ENCODE measurements around the gene TMEM259.

The TMEM259 gene

DNA sequence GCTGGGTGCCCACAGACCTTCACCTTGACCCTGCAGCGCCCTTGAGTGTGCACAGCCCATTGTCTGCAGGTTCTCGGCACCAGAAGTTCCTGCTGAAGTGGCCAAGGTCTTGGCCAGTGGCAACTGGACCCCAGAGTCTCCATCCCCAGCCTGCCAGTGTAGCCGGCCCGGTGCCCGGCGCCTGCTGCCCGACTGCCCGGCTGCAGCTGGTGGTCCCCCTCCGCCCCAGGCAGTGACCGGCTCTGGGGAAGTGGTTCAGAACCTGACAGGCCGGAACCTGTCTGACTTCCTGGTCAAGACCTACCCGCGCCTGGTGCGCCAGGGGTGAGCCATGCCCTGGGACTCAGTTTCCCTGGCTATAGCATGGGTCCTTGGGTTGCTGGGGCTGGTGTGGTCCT is 34.1 kb upstream of the TMEM259 start:
- no peak for DNase-seq

DNA sequence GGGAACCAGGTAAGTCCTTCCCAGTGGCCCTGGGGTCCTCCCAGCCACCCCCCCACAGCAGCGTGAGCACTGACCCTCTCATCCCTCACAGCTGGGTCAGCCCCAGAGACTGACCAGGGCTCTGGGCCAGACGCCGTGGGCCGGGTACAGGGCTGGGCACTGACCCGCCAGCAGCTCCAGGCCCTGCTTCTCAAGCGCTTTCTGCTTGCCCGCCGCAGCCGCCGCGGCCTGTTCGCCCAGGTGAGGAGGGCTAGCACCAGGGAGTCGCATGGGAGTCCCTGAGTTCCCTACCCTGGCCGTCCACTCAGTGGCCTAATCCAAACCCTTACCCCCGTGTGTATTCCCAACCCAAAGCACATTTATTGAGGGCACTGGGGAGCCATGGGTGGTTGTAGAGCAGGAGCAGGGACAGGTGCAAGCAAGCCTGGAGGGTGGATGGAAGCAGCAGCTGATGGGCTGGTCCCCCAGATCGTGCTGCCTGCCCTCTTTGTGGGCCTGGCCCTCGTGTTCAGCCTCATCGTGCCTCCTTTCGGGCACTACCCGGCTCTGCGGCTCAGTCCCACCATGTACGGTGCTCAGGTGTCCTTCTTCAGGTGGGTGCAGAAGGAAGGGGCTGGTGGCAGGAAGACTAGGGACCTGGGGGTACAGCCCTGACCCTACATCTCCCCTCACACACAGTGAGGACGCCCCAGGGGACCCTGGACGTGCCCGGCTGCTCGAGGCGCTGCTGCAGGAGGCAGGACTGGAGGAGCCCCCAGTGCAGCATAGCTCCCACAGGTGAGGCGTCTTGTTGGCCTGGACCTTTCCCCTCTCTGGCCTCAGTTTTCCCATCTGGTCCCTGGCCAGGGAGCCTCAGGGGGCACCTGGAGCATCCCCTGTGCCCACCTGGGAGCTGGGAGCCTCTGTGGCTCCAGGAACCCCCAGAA is 33.4 kb upstream of the TMEM259 start:
- DNase-seq = no peak

DNA sequence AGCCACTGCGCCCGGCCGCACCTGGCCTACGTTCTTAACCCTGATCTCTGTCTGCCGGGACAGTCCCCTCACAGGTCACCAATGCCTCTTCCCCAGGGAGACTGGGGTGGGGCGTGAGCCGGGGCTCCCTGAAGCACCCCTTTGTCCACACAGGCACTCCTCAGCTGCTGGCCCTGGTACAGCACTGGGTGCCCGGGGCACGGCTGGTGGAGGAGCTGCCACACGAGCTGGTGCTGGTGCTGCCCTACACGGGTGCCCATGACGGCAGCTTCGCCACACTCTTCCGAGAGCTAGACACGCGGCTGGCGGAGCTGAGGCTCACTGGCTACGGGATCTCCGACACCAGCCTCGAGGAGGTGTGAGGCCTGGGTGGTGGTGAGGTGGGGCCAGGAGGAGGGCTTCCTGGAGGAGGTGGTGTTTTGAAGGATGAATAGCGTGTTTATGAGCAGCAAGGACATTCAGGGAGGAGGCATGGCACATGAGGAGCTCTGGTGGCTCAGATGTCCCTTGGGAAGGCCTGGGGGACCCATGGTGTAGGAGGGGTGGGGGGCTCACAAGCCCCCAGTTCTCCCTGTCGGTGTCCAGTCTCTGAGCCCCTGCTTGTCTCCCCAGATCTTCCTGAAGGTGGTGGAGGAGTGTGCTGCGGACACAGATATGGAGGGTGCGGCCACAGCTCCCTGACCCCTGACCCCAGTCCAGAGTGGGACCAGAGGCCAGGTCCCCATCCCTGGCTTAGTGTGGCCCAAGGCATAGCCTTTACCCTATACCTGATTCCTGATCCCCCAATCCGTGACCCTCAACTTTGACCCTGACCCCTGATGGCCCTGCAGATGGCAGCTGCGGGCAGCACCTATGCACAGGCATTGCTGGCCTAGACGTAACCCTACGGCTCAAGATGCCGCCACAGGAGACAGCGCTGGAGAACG is 32.5 kb upstream of the TMEM259 start:
- DNase-seq = no peak

DNA sequence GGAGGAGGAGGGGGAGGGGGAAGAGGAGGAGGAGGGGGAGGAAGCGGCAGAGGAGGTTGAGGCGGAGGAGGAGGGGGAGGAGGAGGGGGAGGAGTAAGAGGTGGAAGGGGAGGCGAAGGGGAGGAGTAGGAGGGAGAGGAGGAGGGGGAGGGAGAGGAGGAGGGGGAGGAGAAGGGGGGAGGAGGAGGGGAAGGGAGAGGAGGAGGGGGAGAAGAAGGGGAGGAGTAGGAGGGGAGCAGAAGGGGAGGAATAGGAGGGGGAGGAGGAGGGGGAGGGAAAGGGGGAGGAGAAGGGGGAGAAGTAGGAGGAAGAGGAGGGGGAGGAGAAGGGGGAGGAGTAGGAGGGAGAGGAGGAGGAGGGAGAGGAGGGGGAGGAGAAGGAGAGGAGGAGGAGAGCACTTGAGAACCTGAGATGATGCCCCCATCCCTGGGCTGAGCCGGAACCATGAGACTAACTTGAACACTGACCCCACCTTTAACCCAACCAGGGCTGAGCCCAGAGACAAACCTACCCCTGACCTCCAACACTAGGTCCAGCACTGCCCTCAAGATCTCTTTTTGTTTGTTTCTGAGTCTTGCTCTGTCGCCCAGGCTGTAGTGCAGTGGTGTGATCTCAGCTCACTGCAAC is 31.5 kb upstream of the TMEM259 start:
- no peak for DNase-seq

DNA sequence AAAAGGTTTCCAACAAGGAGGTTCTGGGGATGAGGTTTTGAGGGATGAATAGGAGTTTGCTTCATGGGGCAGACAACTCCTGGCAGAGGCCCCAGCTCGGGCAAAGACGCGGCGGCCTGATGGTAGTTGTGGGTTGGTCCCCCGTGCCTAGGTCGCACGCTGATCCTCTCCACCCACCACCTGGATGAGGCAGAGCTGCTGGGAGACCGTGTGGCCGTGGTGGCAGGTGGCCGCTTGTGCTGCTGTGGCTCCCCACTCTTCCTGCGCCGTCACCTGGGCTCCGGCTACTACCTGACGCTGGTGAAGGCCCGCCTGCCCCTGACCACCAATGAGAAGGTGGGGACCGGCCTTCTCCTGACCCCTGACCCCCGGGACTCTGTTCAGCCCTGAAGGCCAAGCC is 30.9 kb upstream of the TMEM259 start:
- DNase-seq = no peak

DNA sequence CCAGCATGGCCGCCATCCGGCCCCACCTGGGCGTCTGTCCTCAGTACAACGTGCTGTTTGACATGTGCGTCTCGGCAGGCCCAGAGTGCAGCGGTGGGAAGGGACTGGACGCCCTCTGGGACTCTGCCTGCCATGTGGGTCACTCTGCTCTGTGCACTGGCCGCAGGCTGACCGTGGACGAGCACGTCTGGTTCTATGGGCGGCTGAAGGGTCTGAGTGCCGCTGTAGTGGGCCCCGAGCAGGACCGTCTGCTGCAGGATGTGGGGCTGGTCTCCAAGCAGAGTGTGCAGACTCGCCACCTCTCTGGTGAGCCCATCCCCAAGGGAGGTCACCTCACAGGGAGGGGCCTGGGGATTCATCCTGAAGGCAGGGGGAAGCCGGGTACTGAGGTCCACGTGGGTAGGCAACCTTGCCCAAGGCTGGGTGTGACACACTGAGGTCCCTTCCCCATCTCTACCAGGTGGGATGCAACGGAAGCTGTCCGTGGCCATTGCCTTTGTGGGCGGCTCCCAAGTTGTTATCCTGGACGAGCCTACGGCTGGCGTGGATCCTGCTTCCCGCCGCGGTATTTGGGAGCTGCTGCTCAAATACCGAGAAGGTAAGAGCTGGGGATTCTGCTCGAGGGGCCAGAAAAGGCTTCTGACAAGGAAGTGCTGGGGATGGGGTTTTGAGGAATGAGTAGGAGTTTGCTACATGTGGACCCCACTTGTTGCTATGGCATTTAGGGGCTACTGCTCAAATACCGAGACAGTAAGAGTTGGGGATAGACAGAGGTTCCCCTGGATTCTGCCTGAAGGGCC is 30.3 kb upstream of the TMEM259 start:
- DNase-seq = no peak

DNA sequence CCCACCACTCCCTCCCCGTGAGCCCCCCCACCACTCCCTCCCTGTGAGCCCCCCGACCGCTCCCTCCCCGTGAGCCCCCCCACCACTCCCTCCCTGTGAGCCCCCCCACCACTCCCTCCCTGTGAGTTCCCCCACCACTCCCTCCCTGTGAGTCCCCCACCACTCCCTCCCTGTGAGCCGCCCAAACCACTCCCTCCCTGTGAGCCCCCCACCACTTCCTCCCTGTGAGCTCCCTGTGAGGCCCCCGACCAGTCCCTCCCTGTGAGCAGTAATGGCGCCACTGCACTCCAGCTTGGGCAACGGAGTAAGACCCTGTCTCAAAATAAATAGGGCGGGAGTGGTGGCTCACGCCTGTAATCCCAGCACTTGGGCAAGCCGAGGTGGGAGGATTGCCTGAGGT is 28.9 kb upstream of the TMEM259 start:
- no peak for DNase-seq

DNA sequence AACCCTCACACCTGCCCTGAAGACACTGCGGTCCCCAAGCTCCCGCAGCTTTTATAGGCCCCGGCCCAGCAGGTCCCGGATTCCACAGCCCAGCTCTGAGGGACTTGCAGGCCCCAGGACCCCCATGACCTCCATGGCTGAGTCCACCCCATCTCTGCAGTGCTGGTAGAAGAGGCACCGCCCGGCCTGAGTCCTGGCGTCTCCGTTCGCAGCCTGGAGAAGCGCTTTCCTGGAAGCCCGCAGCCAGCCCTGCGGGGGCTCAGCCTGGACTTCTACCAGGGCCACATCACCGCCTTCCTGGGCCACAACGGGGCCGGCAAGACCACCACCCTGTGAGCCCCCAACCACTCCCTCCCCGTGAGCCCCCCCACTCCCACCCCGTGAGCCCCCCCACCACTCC is 28.2 kb upstream of the TMEM259 start:
- no peak for DNase-seq

DNA sequence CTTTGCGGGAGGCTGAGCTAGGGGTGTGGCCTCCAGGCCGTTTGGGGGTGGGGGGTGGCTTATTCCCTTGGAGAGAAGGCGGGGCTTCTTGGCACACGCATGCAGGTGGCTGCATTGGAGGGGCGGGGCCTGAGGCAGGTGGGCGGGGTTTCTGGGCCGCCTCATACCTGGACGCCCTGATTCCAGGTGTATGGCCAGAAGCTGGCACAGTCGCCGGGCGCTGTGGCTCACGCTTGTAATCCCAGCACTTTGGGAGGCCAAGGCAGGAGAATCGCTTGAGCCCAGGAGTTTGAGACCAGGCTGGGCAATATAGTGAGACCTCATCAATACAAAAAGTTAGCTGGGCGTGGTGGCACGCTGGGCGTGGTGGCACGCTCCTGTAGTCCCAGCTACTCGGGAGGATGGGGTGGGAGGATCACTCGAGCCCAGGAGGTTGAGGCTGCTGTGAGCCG is 26.8 kb upstream of the TMEM259 start:
- no peak for DNase-seq

DNA sequence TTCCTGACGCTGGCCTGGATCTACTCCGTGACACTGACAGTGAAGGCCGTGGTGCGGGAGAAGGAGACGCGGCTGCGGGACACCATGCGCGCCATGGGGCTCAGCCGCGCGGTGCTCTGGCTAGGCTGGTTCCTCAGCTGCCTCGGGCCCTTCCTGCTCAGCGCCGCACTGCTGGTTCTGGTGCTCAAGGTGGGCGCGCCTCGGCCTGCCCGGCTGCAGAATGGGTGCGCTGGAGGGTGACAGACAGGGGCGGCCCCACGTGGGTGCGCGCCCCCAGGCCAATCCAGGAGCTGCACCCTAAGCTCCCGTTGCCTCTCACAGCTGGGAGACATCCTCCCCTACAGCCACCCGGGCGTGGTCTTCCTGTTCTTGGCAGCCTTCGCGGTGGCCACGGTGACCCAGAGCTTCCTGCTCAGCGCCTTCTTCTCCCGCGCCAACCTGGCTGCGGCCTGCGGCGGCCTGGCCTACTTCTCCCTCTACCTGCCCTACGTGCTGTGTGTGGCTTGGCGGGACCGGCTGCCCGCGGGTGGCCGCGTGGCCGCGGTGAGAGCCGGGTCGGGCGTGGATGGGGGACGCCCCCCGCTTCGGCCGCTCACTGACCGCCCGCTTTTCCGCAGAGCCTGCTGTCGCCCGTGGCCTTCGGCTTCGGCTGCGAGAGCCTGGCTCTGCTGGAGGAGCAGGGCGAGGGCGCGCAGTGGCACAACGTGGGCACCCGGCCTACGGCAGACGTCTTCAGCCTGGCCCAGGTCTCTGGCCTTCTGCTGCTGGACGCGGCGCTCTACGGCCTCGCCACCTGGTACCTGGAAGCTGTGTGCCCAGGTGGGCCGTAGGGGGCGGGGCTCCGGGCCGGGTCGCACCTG is 26.1 kb upstream of the TMEM259 start:
- no peak for DNase-seq

DNA sequence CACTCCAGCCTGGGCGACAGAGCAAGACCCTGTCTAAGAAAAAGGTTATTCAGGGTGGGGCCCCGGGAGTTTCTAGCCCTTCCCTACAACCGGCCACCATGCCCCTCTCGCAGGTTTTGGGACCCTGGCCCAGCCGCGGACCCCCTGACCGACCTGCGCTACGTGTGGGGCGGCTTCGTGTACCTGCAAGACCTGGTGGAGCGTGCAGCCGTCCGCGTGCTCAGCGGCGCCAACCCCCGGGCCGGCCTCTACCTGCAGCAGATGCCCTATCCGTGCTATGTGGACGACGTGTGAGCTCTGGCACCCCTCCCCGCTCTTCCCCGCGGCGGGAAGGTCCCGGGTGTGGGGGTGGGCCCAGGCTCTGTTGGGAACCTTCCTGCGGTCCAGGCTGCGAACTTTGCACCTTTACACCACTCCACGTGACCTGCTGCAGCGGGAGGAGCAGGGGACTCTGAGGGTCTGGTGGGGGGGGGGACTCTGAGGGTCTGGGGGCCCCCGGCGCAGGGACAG is 25.2 kb upstream of the TMEM259 start:
- no peak for DNase-seq

DNA sequence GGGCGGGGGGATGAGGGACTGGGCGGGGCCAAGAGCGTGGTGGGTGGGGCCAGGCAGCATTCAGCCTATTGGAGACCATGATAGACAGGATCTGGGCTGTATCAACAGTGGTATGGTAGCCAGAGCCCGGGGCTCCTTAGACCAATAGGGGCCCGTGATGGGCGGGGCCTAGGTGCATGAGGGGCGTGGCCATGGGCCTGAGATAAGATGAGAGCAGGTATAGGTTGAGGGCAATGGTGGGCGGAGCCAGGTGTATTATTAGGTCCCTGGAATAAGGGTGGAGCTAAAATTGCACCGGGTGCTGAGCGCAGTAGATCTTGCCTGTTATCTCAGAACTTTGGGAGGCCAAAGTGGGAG is 24.3 kb upstream of the TMEM259 start:
- DNase-seq = peak; percentile 54

DNA sequence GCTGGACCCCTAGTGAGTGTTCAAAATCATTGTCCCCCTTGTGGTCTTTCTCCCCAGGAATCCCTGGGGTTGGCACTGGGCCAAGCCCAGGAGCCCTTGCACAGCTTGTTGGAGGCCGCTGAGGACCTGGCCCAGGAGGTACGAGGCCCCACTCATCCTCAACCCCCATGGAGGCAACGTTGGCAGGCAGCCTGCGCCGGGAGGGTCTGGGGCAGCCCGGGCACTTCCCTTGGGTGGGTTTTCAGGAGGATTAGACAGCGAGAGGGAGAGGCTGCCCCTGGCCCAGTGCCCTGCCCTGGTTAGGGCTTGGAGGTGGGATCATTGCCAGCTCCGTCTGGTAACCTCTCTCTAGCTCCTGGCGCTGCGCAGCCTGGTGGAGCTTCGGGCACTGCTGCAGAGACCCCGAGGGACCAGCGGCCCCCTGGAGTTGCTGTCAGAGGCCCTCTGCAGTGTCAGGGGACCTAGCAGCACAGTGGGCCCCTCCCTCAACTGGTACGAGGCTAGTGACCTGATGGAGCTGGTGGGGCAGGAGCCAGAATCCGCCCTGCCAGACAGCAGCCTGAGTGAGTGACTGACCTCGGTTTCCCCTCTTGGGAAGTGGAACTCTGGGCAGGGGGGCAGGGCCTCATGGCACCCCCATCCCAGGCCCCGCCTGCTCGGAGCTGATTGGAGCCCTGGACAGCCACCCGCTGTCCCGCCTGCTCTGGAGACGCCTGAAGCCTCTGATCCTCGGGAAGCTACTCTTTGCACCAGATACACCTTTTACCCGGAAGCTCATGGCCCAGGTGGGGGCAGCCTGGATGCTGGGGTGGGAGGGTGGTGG is 22.0 kb upstream of the TMEM259 start:
- no peak for DNase-seq

DNA sequence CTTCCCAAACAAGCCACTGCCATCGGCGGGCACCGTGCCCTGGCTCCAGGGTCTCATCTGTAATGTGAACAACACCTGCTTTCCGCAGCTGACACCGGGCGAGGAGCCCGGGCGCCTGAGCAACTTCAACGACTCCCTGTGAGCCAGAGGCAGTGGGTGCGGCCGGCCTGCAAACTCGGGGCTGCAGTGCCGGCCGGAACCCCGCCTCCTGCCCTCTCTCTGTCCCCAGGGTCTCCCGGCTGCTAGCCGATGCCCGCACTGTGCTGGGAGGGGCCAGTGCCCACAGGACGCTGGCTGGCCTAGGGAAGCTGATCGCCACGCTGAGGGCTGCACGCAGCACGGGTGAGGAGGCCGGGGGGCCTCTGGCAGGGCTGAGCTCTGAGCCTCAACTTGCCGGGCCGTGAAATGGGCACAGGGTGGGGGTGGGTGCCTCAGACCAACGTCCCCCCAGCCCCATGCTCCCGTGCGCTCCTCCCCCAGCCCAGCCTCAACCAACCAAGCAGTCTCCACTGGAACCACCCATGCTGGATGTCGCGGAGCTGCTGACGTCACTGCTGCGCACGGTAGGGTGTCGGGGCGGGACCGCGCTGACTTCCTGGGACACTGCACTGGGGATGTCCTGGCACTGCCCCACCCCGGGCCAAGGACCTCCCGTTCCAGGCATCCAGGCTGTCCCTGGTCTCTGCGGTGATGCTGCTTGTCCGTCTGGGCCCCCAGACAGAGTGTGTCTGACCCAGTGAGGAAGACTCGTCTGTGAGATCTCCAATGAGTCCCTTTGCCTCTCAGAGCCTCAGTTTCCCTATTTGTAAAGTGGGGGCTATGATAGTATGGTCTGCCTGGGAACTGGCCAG is 21.1 kb upstream of the TMEM259 start:
- no peak for DNase-seq

DNA sequence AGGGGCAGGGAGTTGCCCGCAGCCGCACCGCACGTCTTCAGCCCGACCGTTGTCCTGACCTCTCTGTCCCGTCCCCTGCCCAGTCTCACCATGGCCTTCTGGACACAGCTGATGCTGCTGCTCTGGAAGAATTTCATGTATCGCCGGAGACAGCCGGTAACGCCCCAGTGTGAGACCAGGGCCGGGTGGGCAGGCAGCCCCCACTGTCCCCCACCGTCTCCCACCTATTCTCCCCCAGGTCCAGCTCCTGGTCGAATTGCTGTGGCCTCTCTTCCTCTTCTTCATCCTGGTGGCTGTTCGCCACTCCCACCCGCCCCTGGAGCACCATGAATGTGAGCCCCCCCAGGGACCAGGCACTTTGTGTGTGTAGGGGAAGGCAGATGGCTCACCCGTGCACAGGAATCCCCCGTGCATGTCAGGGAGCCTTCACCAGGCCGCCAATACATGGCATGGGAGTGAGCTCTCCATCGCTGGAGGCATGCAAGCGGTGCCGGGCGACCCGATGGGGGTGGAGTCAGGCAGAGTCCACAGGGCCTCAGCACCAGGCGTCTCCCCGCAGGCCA is 20.4 kb upstream of the TMEM259 start:
- DNase-seq = no peak

DNA sequence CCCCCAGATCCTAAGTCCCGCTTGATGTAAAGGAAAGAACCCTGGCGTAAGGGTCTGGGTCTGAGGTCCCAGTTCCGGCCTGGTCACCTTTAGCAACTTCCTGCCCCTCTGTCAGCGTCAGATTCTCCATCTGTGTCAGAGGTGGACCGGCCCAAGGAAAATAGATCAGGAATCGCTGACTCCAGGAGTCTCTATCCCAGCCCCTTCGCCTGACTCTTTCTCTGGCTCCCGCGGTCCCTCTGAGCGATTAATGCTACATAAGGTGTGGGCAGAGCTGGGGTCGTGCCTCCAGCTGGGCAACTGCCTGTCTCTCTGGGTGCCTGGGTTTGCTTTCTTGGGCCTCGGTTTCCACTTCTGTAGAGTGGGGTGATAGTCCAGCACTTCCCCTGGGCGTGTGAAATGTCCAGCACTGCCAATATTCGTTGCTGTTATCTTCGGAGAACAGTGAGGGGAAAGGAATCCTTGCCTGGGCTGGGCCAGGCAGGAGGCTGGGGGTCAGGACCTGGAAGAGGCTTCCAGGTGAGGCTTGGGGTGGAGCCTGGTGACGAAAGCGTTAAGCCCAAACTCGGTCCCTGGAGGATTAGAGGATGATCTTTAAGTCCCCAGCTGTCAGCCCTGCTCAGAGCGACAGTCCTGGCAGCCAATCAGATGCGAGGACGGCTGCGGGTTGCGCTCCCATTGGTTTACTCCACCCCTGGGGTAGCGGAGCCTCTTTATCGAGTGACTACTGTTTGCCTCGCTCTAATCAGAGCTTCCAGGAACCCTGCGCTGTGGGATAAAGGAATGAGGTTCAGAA is 19.8 kb upstream of the TMEM259 start:
- peak; percentile 83 for DNase-seq

DNA sequence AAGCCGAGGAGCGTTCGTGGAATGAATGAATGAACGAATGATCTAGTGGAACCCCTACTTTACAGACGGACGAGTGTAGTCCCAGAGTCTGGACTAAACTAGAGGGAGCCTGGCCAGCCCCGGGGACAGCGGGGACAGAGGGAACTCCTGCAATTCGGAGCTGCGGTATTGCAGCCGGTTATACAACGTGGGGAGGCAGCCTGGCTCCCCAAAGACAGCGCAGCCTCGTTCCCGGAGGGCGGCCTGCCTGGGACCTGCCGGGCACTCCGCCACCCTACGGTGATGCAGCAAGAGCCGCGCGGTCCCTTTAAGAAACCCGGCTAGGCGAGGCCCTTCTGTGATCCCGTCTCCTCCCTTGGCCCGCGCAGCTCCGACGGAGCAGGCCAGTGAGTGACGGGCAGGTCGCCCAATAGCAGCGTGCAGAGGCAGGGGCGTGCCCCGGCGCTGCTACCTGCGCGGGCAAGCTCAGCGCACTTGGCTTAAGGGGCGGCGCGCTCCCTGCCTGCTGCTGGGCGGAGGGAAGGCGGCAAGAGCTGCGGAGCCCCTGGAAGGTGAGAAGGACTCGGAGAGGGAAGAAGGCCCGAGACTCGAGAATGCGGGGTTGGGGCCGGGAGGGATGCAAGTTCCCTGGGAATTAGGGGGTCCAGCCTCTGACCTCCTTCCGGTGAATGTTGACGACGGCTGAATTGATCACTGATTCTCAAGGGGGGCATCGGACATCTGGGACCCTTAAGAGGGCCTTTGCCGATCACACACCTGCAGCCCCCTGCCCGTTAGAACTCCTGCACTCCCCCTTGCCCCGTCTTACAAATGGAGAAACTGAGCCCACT is 18.9 kb upstream of the TMEM259 start, which contains the start of gene ABCA7:
ABCA7 (plus strand) TSS at position 462 of the 830 bp plus-strand sequence. CDS start 1,255 bp downstream, outside the sequence.
- peak; percentile 99 for DNase-seq
